K562 (cell line): ENCODE measurements around the gene CD300LG. TPM values are rescaled to one million over a fixed set of nuclear protein-coding genes. Genes with fewer than 3 reads are reported as not detected.
A peak's percentile ranks its signal among the peaks of the same experiment; 100 is the strongest.

Source experiments
- AFF1 ChIP-seq, 2 experiments: fragments of 450-650 bp; IDR thresholded peaks; 2 replicates each; pipeline ENCODE4 v1.6.1; 2018; ENCODE audit warnings: mild to moderate bottlenecking in 2 of 2, low read depth in 1 of 2; ENCODE audit not compliant: partially characterized antibody in 2 of 2
- ATF2 ChIP-seq: sonication (generic); formaldehyde crosslinking; IDR thresholded peaks from 2 replicates; pipeline ENCODE4 v1.8.1; 2022; ENCODE audit warnings: missing genetic modification reagents
- CTCF ChIP-seq, 3 experiments: IDR thresholded peaks in 2 of 3; conservative IDR thresholded peaks in 1 of 3; 2 replicates each; pipeline ENCODE4 v1.5.1; 2011 to 2012; ENCODE audit warnings: low read length in 3 of 3, mild to moderate bottlenecking in 3 of 3, control low read depth in 2 of 3, improper control_type of control experiment in 1 of 3, inconsistent platforms in 1 of 3, low read depth in 1 of 3, mixed read lengths in 1 of 3, moderate library complexity in 1 of 3; ENCODE audit not compliant: insufficient read depth in 2 of 3
- ETV1 ChIP-seq: fragments of 450-650 bp; conservative IDR thresholded peaks from 2 replicates; pipeline ENCODE4 v1.6.1; 2016; ENCODE audit warnings: missing genetic modification characterization, control low read depth, low read depth, missing compliant biosample characterization
- HDAC2 ChIP-seq: fragments of 450-650 bp; IDR thresholded peaks from 2 replicates; pipeline ENCODE4 v1.6.1; 2016; ENCODE audit warnings: mild to moderate bottlenecking
- JUND ChIP-seq, 2 experiments: IDR thresholded peaks; 2 replicates in 1 of 2; 3 replicates in 1 of 2; pipeline ENCODE4 v1.6.1; 2011; ENCODE audit warnings: borderline replicate concordance in 2 of 2, low read depth in 2 of 2, low read length in 2 of 2, improper control_type of control experiment in 1 of 2, missing biosample characterization in 1 of 2, missing genetic modification characterization in 1 of 2, missing genetic modification reagents in 1 of 2
- MYBL2 ChIP-seq, 2 experiments: fragments of 450-650 bp in 1 of 2; sonication (generic) in 1 of 2; formaldehyde crosslinking in 1 of 2; IDR thresholded peaks; 2 replicates each; pipeline versions ENCODE4 v1.6.1 to v1.8.1; 2017 to 2022; ENCODE audit warnings: borderline replicate concordance in 1 of 2, inconsistent platforms in 1 of 2, low read depth in 1 of 2, mild to moderate bottlenecking in 1 of 2, missing genetic modification reagents in 1 of 2, moderate library complexity in 1 of 2
- NBN ChIP-seq: fragments of 450-650 bp; IDR thresholded peaks from 2 replicates; pipeline ENCODE4 v1.6.1; 2016; ENCODE audit warnings: low read depth, mild to moderate bottlenecking
- ZBTB7A ChIP-seq: IDR thresholded peaks from 2 replicates; pipeline ENCODE4 v1.6.1; 2011; ENCODE audit warnings: low read depth, mild to moderate bottlenecking, low read length, moderate library complexity, borderline replicate concordance; ENCODE audit not compliant: control insufficient read depth
- ZNF395 ChIP-seq: fragments of 200-800 bp; sonication (Bioruptor generic); IDR thresholded peaks from 2 replicates; pipeline ENCODE4 v1.6.1; 2017; ENCODE audit warnings: missing genetic modification characterization, missing compliant biosample characterization
- ZNF57 ChIP-seq: fragments of 450-650 bp; formaldehyde crosslinking; IDR thresholded peaks from 2 replicates; pipeline ENCODE4 v1.4.0; 2020; ENCODE audit warnings: mild to moderate bottlenecking, moderate library complexity
- ZNF79 ChIP-seq: fragments of 250-450 bp; sonication (Bioruptor Pico); IDR thresholded peaks from 2 replicates; pipeline ENCODE4 v1.4.0; 2020; ENCODE audit warnings: low read depth, mild to moderate bottlenecking, moderate library complexity
- polyA plus RNA-seq, 8 experiments: library from polyadenylated mRNA; depleted of rRNA in 4 of 8; stranded (reverse) in 5 of 8; unstranded in 3 of 8; fragments of >200 nt; fragmentation: Nextera tagmentation in 2 of 8; fragmentation: Illumina TruSeq in 1 of 8; extraction: Ambion mirVana in 2 of 8; extraction: Trizol in 1 of 8; gene quantifications; 2 replicates each; pipeline versions ENCODE4 v1.2.1 to v1.2.3, GENCODE V29; 2011 to 2014; ENCODE audit warnings: inconsistent platforms in 1 of 8, missing spikeins in 1 of 8
- total RNA-seq, 7 experiments: library from RNA; depleted of rRNA in 6 of 7; stranded (reverse); fragments of >200 nt in 6 of 7; fragmentation: Illumina TruSeq in 2 of 7; extraction: Trizol in 2 of 7; gene quantifications; 2 replicates each; pipeline versions ENCODE4 v1.2.1 to v1.2.3, GENCODE V29; 2011 to 2021; ENCODE audit warnings: low replicate concordance in 1 of 7

Gene CD300LG
- total and polyA plus RNA-seq, 9 of the 15 experiments (the other 6 are each of a cell fraction or from before 2014, with no cell fraction given), result not detected

GRCh38 chr17:43840814-43841213, 6.2 kb upstream of the CD300LG start (continued):
- peak; percentile 36 to 64 (median 60); a peak in 4 of 6 replicates for TF ChIP-seq CTCF (IDR thresholded peaks at IDR 0.05 in 2 of 3, conservative IDR thresholded peaks at IDR 0.05 in 1 of 3; ENCODE audit: insufficient read depth in 2 of 3, low read depth in 1 of 3, low read length in 3 of 3)
- no peak for TF ChIP-seq AFF1 (IDR thresholded peaks at IDR 0.05; ENCODE audit: low read depth in 1 of 2, partially characterized antibody in 2 of 2)
- TF ChIP-seq ZNF57 (CRISPR knock-in tag), result no peak
- no peak for TF ChIP-seq ZNF79
- no peak for TF ChIP-seq MYBL2 (IDR thresholded peaks at IDR 0.05; ENCODE audit: low read depth)
- no peak for TF ChIP-seq MYBL2 (CRISPR knock-in tag; IDR thresholded peaks at IDR 0.05; ENCODE audit: borderline replicate concordance)
- TF ChIP-seq HDAC2, result no peak
- TF ChIP-seq ZNF395, result no peak
- TF ChIP-seq ATF2, result no peak
- TF ChIP-seq NBN, result 0 out of 2 replicates have a peak, but pooled peaks have one; percentile 23
- 0 out of 2 replicates have a peak, but pooled peaks have one; percentile 13 for TF ChIP-seq JUND (IDR thresholded peaks at IDR 0.05; ENCODE audit: borderline replicate concordance, low read depth, low read length)
- TF ChIP-seq JUND (tag; IDR thresholded peaks at IDR 0.05; ENCODE audit: borderline replicate concordance, low read depth, low read length), result no peak
- TF ChIP-seq ZBTB7A, result 0 out of 2 replicates have a peak, but pooled peaks have one; percentile 26
- TF ChIP-seq ETV1 (tag), result peak; percentile 71; the same call in 1 of the 2 replicates
